ENCODE data around the gene ZNF32. TPM values are rescaled to one million over a fixed set of nuclear protein-coding genes. Genes with fewer than 3 reads are reported as not detected.

ZNF32 gene
- total RNA-seq, 1 experiment from 2014 or later = 9.8 TPM

DNA sequence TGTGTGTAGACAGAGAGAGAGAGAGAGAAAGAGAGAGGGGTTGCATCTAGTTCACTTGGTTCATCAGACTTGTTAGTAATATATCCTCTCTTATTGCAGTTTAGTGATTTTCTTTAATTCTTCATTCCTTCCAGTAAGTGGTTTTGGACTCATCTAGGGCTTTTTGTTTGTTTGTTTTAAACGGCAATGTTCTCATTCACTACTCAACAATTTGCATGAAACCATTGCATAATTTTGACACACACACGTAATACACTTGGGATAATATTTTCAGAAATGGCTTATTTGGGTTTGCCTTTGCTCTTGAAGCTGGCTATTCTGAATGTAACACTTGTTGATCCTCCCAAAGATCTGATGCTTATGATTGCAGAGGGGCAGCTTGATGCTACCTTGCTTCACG is 16.4 kb upstream of the ZNF32 start:
- no TSS peak for BruUV-seq (replicated peaks)
- peaks cover 77% of the 10 kb centered on the region for H3K27me3 ChIP-seq (ENCODE audit: insufficient read depth, low read depth)

GRCh38 chr10:43658227-43658626 is 9.5 kb upstream of the ZNF32 start:
- intact Hi-C loops (cut with micrococcal nuclease; ENCODE audit: unreplicated experiment) = no loop called here
- CTCF ChIA-PET = no interaction called here
- no TSS peak for BruUV-seq (replicated peaks)

More for the DNA sequence above, 16.4 kb upstream of the ZNF32 start:
- Histone ChIP-seq H3K4me3 (no peak overlapping the region), H3K9me2 (ENCODE audit: insufficient read depth) (0 out of 2 replicates have a peak, but pooled peaks cover 10% of the 10 kb centered on the region), H3F3A (ENCODE audit: insufficient read depth, low read depth) (no peaks in the 10 kb centered on the region), H3K4me1 (replicated peaks; ENCODE audit: insufficient read depth) (no peaks in the 10 kb centered on the region), H4K20me1 (ENCODE audit: insufficient read depth) (no peaks in the 10 kb centered on the region), H2AFZ (no peak overlapping the region), H3K4me2 (no peak overlapping the region), H3K79me2 (ENCODE audit: low read depth) (no peaks in the 10 kb centered on the region), H3K9me3 (ENCODE audit: insufficient read depth, low read depth) (no peaks in the 10 kb centered on the region), H3K27ac (no peak overlapping the region), H3K36me3 (ENCODE audit: low read depth) (no peaks in the 10 kb centered on the region)
- ChIA-PET CTCF (no interaction called here), POLR2A (ENCODE audit: unreplicated experiment) (no interaction called here)
- no peak for DNase-seq
- intact Hi-C loops (cut with micrococcal nuclease; ENCODE audit: unreplicated experiment) = no loop called here
- TF ChIP-seq EZH2 (IDR thresholded peaks at IDR 0.05; ENCODE audit: low read depth) (no peak), CTCF (conservative IDR thresholded peaks at IDR 0.05) (no peak)

DNA sequence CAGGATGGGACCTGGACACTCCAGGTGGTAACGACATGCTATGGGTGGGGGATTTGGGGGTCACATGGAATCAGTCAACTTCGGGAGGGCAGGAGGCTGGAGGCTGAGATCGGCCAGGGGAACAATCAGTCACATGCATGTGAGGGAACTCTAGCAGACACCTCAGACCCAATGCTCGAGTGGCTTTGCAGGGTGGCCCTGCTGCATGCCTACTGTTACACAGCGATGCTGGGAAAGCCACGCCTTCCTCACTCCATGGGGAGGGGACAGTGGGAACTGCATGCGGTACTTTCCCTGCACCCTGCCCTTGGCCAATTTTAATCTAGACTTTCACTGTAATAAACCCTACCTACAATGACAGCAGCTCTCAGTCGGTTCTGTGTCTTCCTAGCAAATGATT is 6.6 kb upstream of the ZNF32 start:
- intact Hi-C loops (cut with micrococcal nuclease; ENCODE audit: unreplicated experiment) = no loop called here
- POLR2A ChIA-PET (ENCODE audit: unreplicated experiment) = no interaction called here
- TF ChIP-seq CTCF (conservative IDR thresholded peaks at IDR 0.05) (no peak), EZH2 (IDR thresholded peaks at IDR 0.05; ENCODE audit: low read depth) (no peak)
- H3K4me3 ChIP-seq = no peak overlapping the region
- H3K4me1 ChIP-seq (replicated peaks; ENCODE audit: insufficient read depth) = no peaks in the 10 kb centered on the region
- no peak overlapping the region for H2AFZ ChIP-seq
- DNase-seq = no peak
- H4K20me1 ChIP-seq (ENCODE audit: insufficient read depth) = no peaks in the 10 kb centered on the region
- no TSS peak for BruUV-seq (replicated peaks)
- no peaks in the 10 kb centered on the region for H3K79me2 ChIP-seq (ENCODE audit: low read depth)
- H3K9me2 ChIP-seq (ENCODE audit: insufficient read depth) = 0 out of 2 replicates have a peak, but pooled peaks cover 2% of the 10 kb centered on the region
- H3K27me3 ChIP-seq (ENCODE audit: insufficient read depth, low read depth) = peaks cover 52% of the 10 kb centered on the region; the same call in 1 of the 2 replicates
- no peaks in the 10 kb centered on the region for H3K36me3 ChIP-seq (ENCODE audit: low read depth)
- H3F3A ChIP-seq (ENCODE audit: insufficient read depth, low read depth) = no peaks in the 10 kb centered on the region
- CTCF ChIA-PET = no interaction called here
- H3K4me2 ChIP-seq = no peak overlapping the region
- no peaks in the 10 kb centered on the region for H3K9me3 ChIP-seq (ENCODE audit: insufficient read depth, low read depth)
- no peak overlapping the region for H3K27ac ChIP-seq

More at GRCh38 chr10:43658227-43658626, 9.5 kb upstream of the ZNF32 start:
- no peaks in the 10 kb centered on the region for H3K36me3 ChIP-seq (ENCODE audit: low read depth)
- no peaks in the 10 kb centered on the region for H3F3A ChIP-seq (ENCODE audit: insufficient read depth, low read depth)
- no peak for DNase-seq
- no peak overlapping the region for H3K4me2 ChIP-seq
- H3K27me3 ChIP-seq (ENCODE audit: insufficient read depth, low read depth) = peaks cover 51% of the 10 kb centered on the region; the same call in 1 of the 2 replicates
- H3K9me2 ChIP-seq (ENCODE audit: insufficient read depth) = 0 out of 2 replicates have a peak, but pooled peaks cover 10% of the 10 kb centered on the region
- no peaks in the 10 kb centered on the region for H3K9me3 ChIP-seq (ENCODE audit: insufficient read depth, low read depth)
- H3K27ac ChIP-seq = no peak overlapping the region
- no peak overlapping the region for H2AFZ ChIP-seq
- no peak overlapping the region for H3K4me3 ChIP-seq
- POLR2A ChIA-PET (ENCODE audit: unreplicated experiment) = no interaction called here
- no peaks in the 10 kb centered on the region for H3K79me2 ChIP-seq (ENCODE audit: low read depth)
- no peaks in the 10 kb centered on the region for H3K4me1 ChIP-seq (replicated peaks; ENCODE audit: insufficient read depth)
- H4K20me1 ChIP-seq (ENCODE audit: insufficient read depth) = no peaks in the 10 kb centered on the region
- no peak for TF ChIP-seq EZH2 (IDR thresholded peaks at IDR 0.05; ENCODE audit: low read depth)
- no peak for TF ChIP-seq CTCF (conservative IDR thresholded peaks at IDR 0.05)

Measured in PC-9 (cell line).